ENCODE results near the gene RPN2. TPM values are rescaled to one million over a fixed set of nuclear protein-coding genes. Genes with fewer than 3 reads are reported as not detected.

The RPN2 gene
- total RNA-seq, 6 experiments from 2014 or later: 91.7 to 188 (median 148) TPM

- TF ChIP-seq, protein P1, sequence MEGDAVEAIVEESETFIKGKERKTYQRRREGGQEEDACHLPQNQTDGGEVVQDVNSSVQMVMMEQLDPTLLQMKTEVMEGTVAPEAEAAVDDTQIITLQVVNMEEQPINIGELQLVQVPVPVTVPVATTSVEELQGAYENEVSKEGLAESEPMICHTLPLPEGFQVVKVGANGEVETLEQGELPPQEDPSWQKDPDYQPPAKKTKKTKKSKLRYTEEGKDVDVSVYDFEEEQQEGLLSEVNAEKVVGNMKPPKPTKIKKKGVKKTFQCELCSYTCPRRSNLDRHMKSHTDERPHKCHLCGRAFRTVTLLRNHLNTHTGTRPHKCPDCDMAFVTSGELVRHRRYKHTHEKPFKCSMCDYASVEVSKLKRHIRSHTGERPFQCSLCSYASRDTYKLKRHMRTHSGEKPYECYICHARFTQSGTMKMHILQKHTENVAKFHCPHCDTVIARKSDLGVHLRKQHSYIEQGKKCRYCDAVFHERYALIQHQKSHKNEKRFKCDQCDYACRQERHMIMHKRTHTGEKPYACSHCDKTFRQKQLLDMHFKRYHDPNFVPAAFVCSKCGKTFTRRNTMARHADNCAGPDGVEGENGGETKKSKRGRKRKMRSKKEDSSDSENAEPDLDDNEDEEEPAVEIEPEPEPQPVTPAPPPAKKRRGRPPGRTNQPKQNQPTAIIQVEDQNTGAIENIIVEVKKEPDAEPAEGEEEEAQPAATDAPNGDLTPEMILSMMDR (IDR thresholded peaks at IDR 0.05): no peak
- no peak for TF ChIP-seq POLR2A (IDR thresholded peaks at IDR 0.05)
- no peaks in the 10 kb centered on the region for H3K27me3 ChIP-seq
- H3K4me1 ChIP-seq: no peaks in the 10 kb centered on the region
- no peak overlapping the region for H3K4me3 ChIP-seq
- ATAC-seq (no peak), DNase-seq (no peak)
- intact Hi-C loops (cut with DNase I): no loop called here
- no peak overlapping the region for H3K27ac ChIP-seq
- 43% methylated on average over 4 of the region's 4 CpGs for WGBS (ENCODE audit: insufficient coverage, low coverage, low lambda C conversion rate, missing lambda C conversion rate)
- no peaks in the 10 kb centered on the region for H3K9me3 ChIP-seq
- no peaks in the 10 kb centered on the region for H3K36me3 ChIP-seq
These were observed 81.8 kb downstream of the RPN2 start for GRCh38 chr20:37260923-37261322.

- 73% methylated on average over 9 of the region's 9 CpGs for WGBS (ENCODE audit: insufficient coverage, low coverage, low lambda C conversion rate, missing lambda C conversion rate)
- intact Hi-C loops (cut with DNase I): no loop called here
- TF ChIP-seq, protein P1 (IDR thresholded peaks at IDR 0.05): no peak
- no peak for TF ChIP-seq POLR2A (IDR thresholded peaks at IDR 0.05)
- DNase-seq (no peak), ATAC-seq (no peak)
- no peaks in the 10 kb centered on the region for H3K27me3 ChIP-seq
- H3K4me1 ChIP-seq: no peaks in the 10 kb centered on the region
- no peak within 1 kb of the TSS for H3K4me3 ChIP-seq
- H3K36me3 ChIP-seq: no peaks in the 10 kb centered on the region
- H3K27ac ChIP-seq: no peak within 1 kb of the TSS
- H3K9me3 ChIP-seq: no peaks in the 10 kb centered on the region
These were observed 82.6 kb downstream of the RPN2 start, which contains the start of gene GHRH for GRCh38 chr20:37261714-37262113. Gene GHRH, minus strand, starts transcription at chr20:37261814. Its CDS starts 4,925 bp downstream, at chr20:37256889.

DNA sequence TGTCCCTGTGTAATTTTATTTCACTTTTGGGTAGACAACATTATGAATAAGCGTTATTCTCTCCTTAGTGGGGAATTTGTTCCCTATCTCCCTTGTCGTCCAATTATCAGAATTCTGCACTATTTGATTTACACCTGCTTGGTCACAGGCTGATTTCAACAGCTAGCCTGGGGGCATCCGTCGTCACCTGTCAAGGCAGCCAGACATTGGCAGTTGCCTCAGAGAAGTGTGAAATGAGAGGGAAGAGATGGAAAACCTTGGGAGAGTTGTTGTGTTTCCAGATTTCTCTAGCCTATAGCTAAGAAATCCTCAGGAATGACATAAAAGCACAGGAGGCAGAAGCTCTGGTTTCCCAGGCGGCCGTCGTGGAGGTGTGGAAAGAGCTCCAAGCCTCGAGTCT lies 83.4 kb downstream of the RPN2 start:
- 60% methylated on average over 8 of the region's 8 CpGs for WGBS (ENCODE audit: insufficient coverage, low coverage, low lambda C conversion rate, missing lambda C conversion rate)
- ATAC-seq (no peak), DNase-seq (no peak)
- no peaks in the 10 kb centered on the region for H3K9me3 ChIP-seq
- H3K36me3 ChIP-seq: no peaks in the 10 kb centered on the region
- no peak overlapping the region for H3K27ac ChIP-seq
- H3K27me3 ChIP-seq: no peaks in the 10 kb centered on the region
- H3K4me1 ChIP-seq: no peaks in the 10 kb centered on the region
- intact Hi-C loops (cut with DNase I): no loop called here
- H3K4me3 ChIP-seq: no peak overlapping the region
- TF ChIP-seq, protein P1 (IDR thresholded peaks at IDR 0.05): no peak
- no peak for TF ChIP-seq POLR2A (IDR thresholded peaks at IDR 0.05)

DNA sequence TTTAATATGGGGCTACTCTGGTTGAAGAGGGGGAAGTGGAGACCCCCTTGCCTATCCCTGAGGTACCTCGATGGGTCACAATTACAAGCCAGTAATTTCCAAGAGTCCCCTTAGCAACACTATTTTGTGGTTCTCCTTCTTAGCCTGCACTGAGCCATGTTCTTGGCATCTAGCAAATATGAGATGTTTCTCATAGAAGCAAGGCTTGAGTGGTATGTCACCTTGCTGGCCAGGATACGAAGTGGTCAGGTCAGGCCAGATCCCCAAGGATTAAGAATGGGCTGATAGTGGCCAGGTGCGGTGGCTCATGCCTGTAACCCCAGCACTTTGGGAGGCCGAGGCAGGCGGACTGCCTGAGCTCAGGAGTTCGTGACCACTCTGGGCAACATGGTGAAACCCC lies 84.6 kb downstream of the RPN2 start:
- Histone ChIP-seq H3K27me3 (no peaks in the 10 kb centered on the region), H3K27ac (no peak overlapping the region), H3K4me1 (no peaks in the 10 kb centered on the region), H3K9me3 (no peaks in the 10 kb centered on the region), H3K4me3 (no peak overlapping the region), H3K36me3 (no peaks in the 10 kb centered on the region)
- DNase-seq (no peak), ATAC-seq (no peak)
- intact Hi-C loops (cut with DNase I): no loop called here
- TF ChIP-seq, protein P1 (IDR thresholded peaks at IDR 0.05): no peak
- TF ChIP-seq POLR2A (IDR thresholded peaks at IDR 0.05): no peak
- 88% methylated on average over 1 of the region's 6 CpGs for WGBS (ENCODE audit: insufficient coverage, low coverage, low lambda C conversion rate, missing lambda C conversion rate)

GRCh38 chr20:37265152-37265551 lies 86.0 kb downstream of the RPN2 start:
- ATAC-seq: no peak
- intact Hi-C loops (cut with DNase I): loop anchor here in 1 of 2 donors (5.0 kb wide), 1 partner anchor 272 kb away; no protein-coding TSS in a partner anchor
- H3K4me3 ChIP-seq: no peak overlapping the region
- no peaks in the 10 kb centered on the region for H3K4me1 ChIP-seq
- DNase-seq: no peak
- no peaks in the 10 kb centered on the region for H3K36me3 ChIP-seq
- no peaks in the 10 kb centered on the region for H3K9me3 ChIP-seq
- TF ChIP-seq POLR2A (IDR thresholded peaks at IDR 0.05): no peak
- 68% methylated on average over 4 of the region's 4 CpGs for WGBS (ENCODE audit: insufficient coverage, low coverage, low lambda C conversion rate, missing lambda C conversion rate)
- H3K27ac ChIP-seq: no peak overlapping the region
- no peaks in the 10 kb centered on the region for H3K27me3 ChIP-seq

Data from right lobe of liver (tissue), 6 donors.